Bronchial epithelial cell (primary cell): ENCODE measurements around the gene BEX4. TPM values are rescaled to one million over a fixed set of nuclear protein-coding genes. Genes with fewer than 3 reads are reported as not detected.
"Not testable (repeated sequence)": the region's sequence is repeated elsewhere in the genome, so short reads cannot be mapped to it uniquely, and the experiment has no call there.

Source experiments
- DNase-seq: peaks from one replicate; pipeline ENCODE4 v3.0.0-alpha.2; 2010; ENCODE audit warnings: low read depth
- FAIRE-seq: peaks from 2 replicates; lab custom pipeline; 2011; peaks lifted over from hg19 to GRCh38; lab: Jason Lieb, UNC
- H3K27me3 ChIP-seq: 2 replicates; pipeline ENCODE4 v1.5.1; 2011; ENCODE audit warnings: low read length; ENCODE audit not compliant: control insufficient read depth, insufficient read depth
- H3K36me3 ChIP-seq: 2 replicates; pipeline ENCODE4 v1.5.1; 2011; ENCODE audit warnings: low read length; ENCODE audit not compliant: control insufficient read depth, insufficient read depth
- H3K4me3 ChIP-seq: 2 replicates; pipeline ENCODE4 v1.5.1; 2011; ENCODE audit warnings: mild to moderate bottlenecking, low read depth, low read length, control low read depth
- CTCF ChIP-seq: IDR thresholded peaks from 2 replicates; pipeline ENCODE4 v1.5.1; 2011; ENCODE audit warnings: mild to moderate bottlenecking, moderate library complexity, low read length, control low read depth, inconsistent platforms; ENCODE audit not compliant: insufficient read depth, severe bottlenecking
- total RNA-seq: library from RNA; depleted of rRNA; stranded (reverse); fragments of >200 nt; gene quantifications from 2 replicates; pipeline ENCODE4 v1.2.1, GENCODE V29; 2014

The BEX4 gene
- total RNA-seq, 1 donor from 2014 or later = 10.3 TPM

- H3K4me3 ChIP-seq = no peak overlapping the region
- TF ChIP-seq CTCF = no peak
- H3K27me3 ChIP-seq = no peaks in the 10 kb centered on the region
- DNase-seq (no peak), FAIRE-seq (peak; percentile 40)
- H3K36me3 ChIP-seq = no peaks in the 10 kb centered on the region
These were observed 31.0 kb upstream of the BEX4 start for GRCh38 chrX:103183912-103184311.

- H3K36me3 ChIP-seq = no peaks in the 10 kb centered on the region
- TF ChIP-seq CTCF = no peak
- FAIRE-seq = no peak
These were observed 26.9 kb upstream of the BEX4 start for GRCh38 chrX:103187953-103188475.

DNA sequence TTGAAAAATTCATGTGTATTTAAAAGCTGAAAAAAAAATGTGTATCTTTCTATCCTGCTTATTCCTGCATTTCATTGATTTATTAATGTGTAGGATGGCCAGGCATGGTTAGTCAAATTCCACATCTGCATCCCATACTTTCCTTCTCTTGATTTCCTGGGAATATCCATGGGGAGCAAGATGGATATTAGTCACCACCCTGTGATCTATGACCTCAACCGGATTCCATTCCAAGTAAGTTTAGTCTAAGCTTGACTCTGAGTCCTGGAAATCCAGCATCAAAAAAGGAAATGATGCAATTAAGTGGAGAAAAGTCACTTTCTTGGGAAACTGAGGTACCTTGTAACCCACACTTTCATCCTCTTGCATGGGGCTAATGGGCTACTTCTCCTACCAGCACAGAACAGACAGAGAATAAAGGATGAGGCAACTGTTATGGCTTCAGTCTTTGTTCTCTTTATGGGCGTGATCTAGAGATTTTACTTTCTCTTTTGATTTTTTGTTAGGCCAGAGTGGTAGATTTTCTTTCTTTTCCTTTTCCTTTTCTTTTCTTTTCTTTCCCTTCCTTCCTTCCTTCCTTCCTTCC lies 17.1 kb upstream of the BEX4 start:
- TF ChIP-seq CTCF = no peak
- DNase-seq = peak; percentile 46
- Histone ChIP-seq H3K27me3 (no peaks in the 10 kb centered on the region), H3K4me3 (no peak overlapping the region), H3K36me3 (no peaks in the 10 kb centered on the region)
- no peak for FAIRE-seq

More at GRCh38 chrX:103187953-103188475, 26.9 kb upstream of the BEX4 start:
- H3K27me3 ChIP-seq = no peaks in the 10 kb centered on the region
- peak; percentile 24 for DNase-seq
- H3K4me3 ChIP-seq = no peak overlapping the region

- not testable (repeated sequence) for H3K27me3 ChIP-seq, H3K4me3 ChIP-seq, DNase-seq, FAIRE-seq, H3K36me3 ChIP-seq
These were observed 16.2 kb upstream of the BEX4 start for GRCh38 chrX:103198668-103199067.

GRCh38 chrX:103201041-103201440 lies 13.9 kb upstream of the BEX4 start:
- no peaks in the 10 kb centered on the region for H3K27me3 ChIP-seq
- no peak overlapping the region for H3K4me3 ChIP-seq
- no peak for FAIRE-seq
- DNase-seq = no peak
- TF ChIP-seq CTCF = no peak
- H3K36me3 ChIP-seq = no peaks in the 10 kb centered on the region

DNA sequence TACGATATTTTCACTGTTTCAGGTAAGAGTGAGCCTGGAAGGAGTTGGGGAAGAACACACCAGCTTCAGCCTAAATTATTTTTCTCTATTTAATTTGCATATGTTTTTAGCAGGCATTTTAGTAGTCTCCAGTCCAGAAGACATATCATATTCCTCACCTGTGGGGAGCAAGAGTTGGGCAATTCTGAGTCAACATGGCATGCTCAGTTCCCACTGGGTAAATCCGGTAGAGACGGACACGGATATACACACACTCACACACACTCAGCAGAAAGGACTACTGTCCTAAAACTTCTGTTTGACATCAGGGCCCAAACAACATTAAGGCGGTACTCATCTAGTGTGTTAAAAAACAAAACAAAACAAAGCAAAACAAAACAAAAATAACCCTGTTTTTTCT lies 4.9 kb upstream of the BEX4 start:
- DNase-seq (peak; percentile 63), FAIRE-seq (no peak)
- Histone ChIP-seq H3K4me3 (no peak overlapping the region), H3K36me3 (no peaks in the 10 kb centered on the region), H3K27me3 (no peaks in the 10 kb centered on the region)
- no peak for TF ChIP-seq CTCF
